Hematopoietic multipotent progenitor cell treated with erythropoietin and hydrocortisone succinate and interleukin-3 and kit ligand, for 6 days (in vitro differentiated cells): ENCODE results near the gene ZFYVE26.
"Not testable (repeated sequence)": the region's sequence is repeated elsewhere in the genome, so short reads cannot be mapped to it uniquely, and the experiment has no call there.

Source experiments
- DNase-seq: peaks from one replicate; pipeline ENCODE4 v3.0.0-alpha.2; 2015

Gene ZFYVE26

DNA sequence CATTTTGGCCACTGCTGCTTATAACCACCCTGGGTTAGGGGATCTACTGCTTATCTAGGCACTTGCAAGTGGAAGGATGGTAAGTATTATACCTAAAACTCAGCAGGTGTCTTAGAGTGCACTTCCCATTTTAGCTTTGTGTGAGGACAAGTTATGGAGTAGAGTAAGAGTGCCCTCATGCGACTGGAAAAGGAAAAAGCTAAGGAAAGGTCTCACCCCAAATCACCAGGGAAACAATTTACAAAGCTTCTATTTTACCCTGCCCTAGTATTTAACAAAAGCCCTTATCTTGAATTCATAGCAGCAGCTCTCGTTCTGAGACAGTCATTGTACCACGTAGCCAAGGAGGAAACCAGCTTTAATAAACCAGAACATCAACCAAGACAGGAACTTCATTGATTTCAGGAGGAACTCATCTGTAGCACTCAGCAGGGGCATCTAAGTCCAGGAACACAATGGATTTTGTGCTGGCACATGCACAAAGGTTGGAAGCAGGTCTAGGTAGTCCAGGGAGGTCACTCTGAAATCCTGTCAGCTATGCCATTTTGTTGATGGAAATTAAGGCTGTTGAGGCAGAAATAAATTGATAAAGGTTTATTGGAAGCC lies 111.8 kb downstream of the ZFYVE26 start:
- peak; percentile 86 for DNase-seq

DNA sequence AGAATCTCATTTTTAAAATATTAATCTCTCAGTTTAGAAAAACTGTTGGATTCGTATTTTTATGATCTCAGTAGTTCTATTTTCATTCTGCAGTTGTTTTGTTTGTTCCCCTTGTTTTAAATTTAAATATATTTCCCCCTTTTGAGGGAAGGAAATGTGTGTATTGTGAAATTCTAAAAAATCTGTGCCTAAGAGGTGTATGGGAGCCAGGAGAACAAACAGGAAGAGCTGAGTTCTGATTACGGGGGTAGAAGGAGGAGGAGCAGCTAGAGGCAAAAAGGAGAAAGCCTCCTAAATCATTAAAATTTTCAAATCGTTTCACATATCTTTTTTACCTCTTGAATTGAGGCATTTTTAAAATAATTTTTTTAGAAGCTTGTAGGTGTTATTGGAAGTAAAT lies 112.4 kb downstream of the ZFYVE26 start:
- DNase-seq, result no peak

DNA sequence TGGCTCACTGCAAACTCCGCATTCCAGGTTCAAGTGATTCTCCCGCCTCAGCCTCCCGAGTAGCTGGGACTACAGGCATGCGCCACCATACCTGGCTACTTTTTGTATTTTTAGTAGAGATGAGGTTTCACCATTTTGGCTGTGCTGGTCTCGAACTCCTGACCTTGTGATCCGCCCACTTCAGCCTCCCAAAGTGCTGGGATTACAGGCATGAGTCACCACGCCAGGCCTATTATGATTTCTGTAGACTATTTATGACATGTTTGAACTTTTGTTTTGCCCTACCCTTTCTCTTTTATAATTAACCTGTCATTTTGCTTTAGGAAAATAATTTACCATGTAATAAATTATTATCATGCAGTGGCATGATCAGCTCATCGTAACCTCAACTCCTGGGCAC lies 114.9 kb downstream of the ZFYVE26 start, which contains the start of gene RDH12:
Gene RDH12, plus strand, starts transcription at position 395 of the 400 bp plus-strand sequence. CDS start 20,757 bp downstream, outside the sequence.
- not testable (repeated sequence) for DNase-seq

DNA sequence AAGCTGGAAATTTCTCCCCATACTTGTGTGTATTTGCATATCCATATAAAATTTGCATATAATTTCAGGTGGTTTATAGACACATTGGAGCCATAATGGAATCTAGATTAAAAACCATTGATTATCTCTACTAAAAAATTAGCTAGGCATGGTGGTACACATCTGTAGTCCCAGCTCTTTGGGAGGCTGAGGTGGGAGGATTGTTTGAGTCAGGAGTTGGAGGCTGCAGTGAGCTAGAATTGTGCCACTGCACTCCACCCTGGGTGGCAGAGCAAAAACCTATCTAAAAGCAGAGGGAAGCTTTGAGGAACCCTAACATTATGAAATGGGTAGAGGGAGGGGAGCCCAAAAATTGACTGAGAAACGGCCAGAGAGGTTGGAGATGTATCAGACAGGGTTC lies 118.2 kb downstream of the ZFYVE26 start:
- no peak for DNase-seq

DNA sequence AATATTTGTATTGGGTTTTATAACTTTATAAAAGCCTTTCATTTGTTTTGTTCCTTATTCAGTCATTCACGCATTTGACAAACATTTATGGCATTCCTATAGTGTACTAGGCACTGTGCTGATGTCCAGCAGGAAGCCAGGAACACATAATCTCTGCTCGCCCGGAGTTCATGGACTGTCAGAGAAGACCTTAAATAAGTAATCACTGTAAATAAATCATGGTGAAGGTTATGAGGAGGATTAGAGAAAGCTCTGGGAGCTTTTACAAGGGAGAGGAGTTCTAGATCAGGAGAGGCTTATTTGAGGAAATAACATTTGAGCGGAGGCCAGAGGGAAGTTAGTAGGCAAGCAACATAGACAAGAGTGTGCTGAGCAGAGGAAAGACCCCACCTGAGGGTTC lies 119.4 kb downstream of the ZFYVE26 start:
- no peak for DNase-seq
